GM12892 (cell line): Measurements from ENCODE around the gene C11orf21.

ENCODE experiments used
- POLR2A ChIP-seq: IDR thresholded peaks from 2 replicates; pipeline ENCODE4 v1.6.1; 2011; ENCODE audit warnings: low read depth, low read length, control low read depth
- POLR2AphosphoS5 ChIP-seq: IDR thresholded peaks from 2 replicates; pipeline ENCODE4 v1.6.1; 2011; ENCODE audit warnings: low read depth, low read length, control low read depth
- TAF1 ChIP-seq: IDR thresholded peaks from 2 replicates; pipeline ENCODE4 v1.6.1; 2011; ENCODE audit warnings: low read depth, mild to moderate bottlenecking, control low read depth, low read length, borderline replicate concordance

DNA sequence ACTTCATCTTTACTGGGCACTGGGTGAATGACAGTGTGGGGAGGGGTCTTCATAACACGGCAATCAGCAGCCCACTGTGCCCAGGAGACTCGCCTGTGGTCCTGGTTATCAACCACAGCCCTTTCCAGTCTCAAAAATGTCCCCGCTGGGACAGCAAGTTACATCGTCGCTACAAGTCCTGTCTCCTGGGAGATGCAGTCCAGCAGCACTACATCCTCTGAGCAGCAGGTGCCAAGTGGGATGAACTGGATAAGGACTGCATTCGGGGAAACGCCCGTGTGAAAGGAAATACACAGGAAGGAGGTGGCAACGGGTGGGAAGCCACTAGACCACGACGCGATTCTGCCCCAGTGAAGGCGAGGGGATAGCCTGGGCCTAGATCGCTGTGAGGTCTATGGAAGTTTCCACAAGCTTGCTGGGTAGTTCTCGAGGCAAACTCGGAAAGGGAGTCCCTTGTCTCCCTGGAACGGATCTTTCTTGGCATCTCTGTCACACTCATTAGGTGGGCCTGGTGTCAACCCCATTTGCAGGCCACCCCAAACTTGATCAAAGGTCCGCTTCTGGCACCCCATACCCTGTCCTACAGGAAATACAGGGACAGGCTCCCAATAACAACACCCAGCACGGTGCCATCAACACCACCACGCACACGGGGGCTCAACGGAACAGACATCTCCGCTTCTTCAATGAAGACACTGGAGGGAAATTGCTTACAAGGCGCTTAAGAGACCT lies 35.7 kb downstream of the C11orf21 start:
- TF ChIP-seq POLR2A, result no peak
- TF ChIP-seq POLR2AphosphoS5, result no peak
- no peak for TF ChIP-seq TAF1
